OCI-M2 (cell line): ENCODE measurements around the gene PHACTR3.

ENCODE experiments used
- DNase-seq: peaks from one replicate; lab custom pipeline; 2025; ENCODE audit not compliant: unreplicated experiment; lab: John Stamatoyannopoulos, UW

The PHACTR3 gene

GRCh38 chr20:59823491-59824259 is 219.3 kb downstream of the PHACTR3 start:
- DNase-seq = no peak

- DNase-seq = no peak
These were observed 220.6 kb downstream of the PHACTR3 start for GRCh38 chr20:59824711-59825562.

GRCh38 chr20:59825563-59825920 is 221.2 kb downstream of the PHACTR3 start:
- no peak for DNase-seq

GRCh38 chr20:59825944-59826759 is 221.8 kb downstream of the PHACTR3 start:
- DNase-seq = no peak

GRCh38 chr20:59827138-59828056 is 223.1 kb downstream of the PHACTR3 start:
- DNase-seq = no peak

GRCh38 chr20:59828125-59829053 is 224.0 kb downstream of the PHACTR3 start:
- no peak for DNase-seq

- no peak for DNase-seq
These were observed 224.9 kb downstream of the PHACTR3 start for GRCh38 chr20:59829054-59829785.

GRCh38 chr20:59829786-59830664 is 225.7 kb downstream of the PHACTR3 start:
- no peak for DNase-seq

- DNase-seq = no peak
These were observed 226.3 kb downstream of the PHACTR3 start for GRCh38 chr20:59830665-59831023.

GRCh38 chr20:59831024-59831915 is 226.9 kb downstream of the PHACTR3 start:
- DNase-seq = no peak

GRCh38 chr20:59831916-59832270 is 227.6 kb downstream of the PHACTR3 start:
- DNase-seq = no peak

- DNase-seq = no peak
These were observed 228.3 kb downstream of the PHACTR3 start for GRCh38 chr20:59832406-59833363.

GRCh38 chr20:59835057-59835447 is 230.7 kb downstream of the PHACTR3 start:
- no peak for DNase-seq

- DNase-seq = no peak
These were observed 231.4 kb downstream of the PHACTR3 start for GRCh38 chr20:59835448-59836395.

GRCh38 chr20:59836767-59837166 is 232.4 kb downstream of the PHACTR3 start:
- DNase-seq = no peak
